Panc1 (cell line): ENCODE data around the gene PPTC7. TPM values are rescaled to one million over a fixed set of nuclear protein-coding genes. Genes with fewer than 3 reads are reported as not detected.

Source experiments
- ATAC-seq: fragments of 200-7000 bp; cut with Tn5 transposase; 2 replicates; pipeline ENCODE4 v1.9.1; 2020; ENCODE audit warnings: mild to moderate bottlenecking, moderate library complexity
- BruUV-seq: library from RNA; stranded (reverse); fragments of 400-500 nt; replicated peaks from 2 replicates; lab custom pipeline; 2021; lab: Mats Ljungman, UMichigan
- CTCF ChIA-PET: fragments of 300-600 bp; sonication (Branson Sonifier 250); formaldehyde crosslinking; loops from one replicate; lab custom pipeline; 2022; ENCODE audit warnings: antibody characterized with exemption; lab: Charles Lee
- POLR2A ChIA-PET: fragments of 300-600 bp; sonication (Branson Sonifier 250); formaldehyde crosslinking; loops from one replicate; lab custom pipeline; 2022; ENCODE audit warnings: antibody characterized with exemption; lab: Charles Lee
- DNase-seq: peaks from one replicate; pipeline ENCODE4 v3.0.0-alpha.2; 2010; ENCODE audit warnings: low read depth, low spot score
- H3K27ac ChIP-seq: 2 replicates; pipeline ENCODE4 v1.5.1; 2011; ENCODE audit warnings: mild to moderate bottlenecking, low read length, inconsistent platforms
- H3K27me3 ChIP-seq: fragments of 200-500 bp; sonication (Bioruptor generic); 2 replicates; pipeline ENCODE4 v1.6.0; 2014; ENCODE audit warnings: low read length, inconsistent platforms; ENCODE audit not compliant: control insufficient read depth, insufficient read depth
- H3K36me3 ChIP-seq: fragments of 200-500 bp; sonication (Bioruptor generic); 2 replicates; pipeline ENCODE4 v1.5.1; 2014; ENCODE audit warnings: inconsistent platforms, mild to moderate bottlenecking, low read length, moderate library complexity; ENCODE audit not compliant: control insufficient read depth, insufficient read depth
- H3K4me1 ChIP-seq: 2 replicates; pipeline ENCODE4 v1.5.1; 2011; ENCODE audit warnings: inconsistent platforms, mild to moderate bottlenecking, low read length, moderate library complexity; ENCODE audit not compliant: control insufficient read depth, insufficient read depth
- H3K4me3 ChIP-seq, 2 experiments: 2 replicates each; pipeline ENCODE4 v1.5.1; 2011 to 2012; ENCODE audit warnings: low read depth in 2 of 2, low read length in 2 of 2, mild to moderate bottlenecking in 2 of 2, inconsistent platforms in 1 of 2, moderate library complexity in 1 of 2
- H3K9me3 ChIP-seq: fragments of 200-500 bp; sonication (Bioruptor generic); 2 replicates; pipeline ENCODE4 v1.5.1; 2014; ENCODE audit warnings: low read depth, mild to moderate bottlenecking, inconsistent platforms, low read length, moderate library complexity; ENCODE audit not compliant: control insufficient read depth, insufficient read depth
- CTCF ChIP-seq: fragments of 450-650 bp; IDR thresholded peaks from 2 replicates; pipeline ENCODE4 v1.5.1; 2017; ENCODE audit warnings: mild to moderate bottlenecking
- POLR2AphosphoS5 ChIP-seq: IDR thresholded peaks from 2 replicates; pipeline ENCODE4 v1.6.1; 2012; ENCODE audit warnings: mild to moderate bottlenecking, low read depth, low read length, moderate library complexity
- REST ChIP-seq, 2 experiments: IDR thresholded peaks; 2 replicates each; pipeline ENCODE4 v1.6.1; 2011 to 2012; ENCODE audit warnings: low read depth in 2 of 2, control low read depth in 1 of 2, low read length in 1 of 2, mild to moderate bottlenecking in 1 of 2, moderate library complexity in 1 of 2; ENCODE audit not compliant: insufficient read depth in 1 of 2
- SIN3A ChIP-seq: IDR thresholded peaks from 2 replicates; pipeline ENCODE4 v1.6.1; 2012; ENCODE audit warnings: low read depth, mild to moderate bottlenecking, low read length, moderate library complexity, borderline replicate concordance; ENCODE audit not compliant: insufficient read depth
- TCF7L2 ChIP-seq: IDR thresholded peaks from 2 replicates; pipeline ENCODE4 v1.6.1; 2011; ENCODE audit warnings: mild to moderate bottlenecking, low read depth, low read length, inconsistent platforms
- in situ Hi-C: cut with HindIII; loops from 2 replicates; pipeline ENCODE4 v1.10.0; 2016; ENCODE audit warnings: low sequenced_read_pairs, low pct_unique_long_range_greater_than_20kb
- intact Hi-C: fragments of 100-400 bp; cut with micrococcal nuclease; formaldehyde crosslinking; loops from one replicate; pipeline ENCODE4 v1.10.0; 2022; ENCODE audit not compliant: unreplicated experiment
- total RNA-seq: library from RNA; stranded (reverse); gene quantifications from one replicate; pipeline ENCODE4 v1.2.1, GENCODE V29; 2021; ENCODE audit not compliant: unreplicated experiment

Gene PPTC7
- total RNA-seq, 1 experiment from 2014 or later = 18.4 TPM

- ChIA-PET POLR2A (interaction anchor here (0.7 kb wide), 1 partner anchor 23 kb away, joined by 3 read pairs; no protein-coding TSS in a partner anchor), CTCF (no interaction called here)
- no TSS peak for BruUV-seq
- Histone ChIP-seq H3K27me3 (no peaks in the 10 kb centered on the region), H3K4me3 (no peak overlapping the region), H3K27ac (peak overlapping the region; percentile 72), H3K9me3 (no peaks in the 10 kb centered on the region), H3K4me1 (peaks cover 19% of the 10 kb centered on the region), H3K36me3 (peaks cover 20% of the 10 kb centered on the region)
- in situ Hi-C loops (no loop called here), intact Hi-C loops (no loop called here)
- DNase-seq = no peak
- TF ChIP-seq TCF7L2 (no peak), POLR2AphosphoS5 (no peak), CTCF (no peak), REST (IDR thresholded peaks at IDR 0.05; ENCODE audit: insufficient read depth in 1 of 2, low read depth in 2 of 2, low read length in 1 of 2) (no peak), SIN3A (no peak)
- ATAC-seq = no peak
Observed at GRCh38 chr12:110498984-110499706, 84.0 kb downstream of the PPTC7 start.

Other genes starting within 250 kb of the PPTC7 start
- gene ANAPC7, start 179.6 kb downstream of the PPTC7 start, total RNA-seq = 85.8 TPM
- gene ARPC3, start 133.0 kb downstream of the PPTC7 start, total RNA-seq = 319 TPM
- gene GPN3, start 115.1 kb downstream of the PPTC7 start, total RNA-seq = 39.0 TPM
- gene FAM216A, start 114.5 kb downstream of the PPTC7 start, total RNA-seq = 22.3 TPM
- gene VPS29, start 81.2 kb downstream of the PPTC7 start, total RNA-seq = 128 TPM
- gene RAD9B, start 81.0 kb downstream of the PPTC7 start, total RNA-seq = 0.98 TPM
- gene TCTN1, start 30.8 kb upstream of the PPTC7 start, total RNA-seq = 28.5 TPM
- gene HVCN1, start 105.8 kb upstream of the PPTC7 start, total RNA-seq = 0.87 TPM
- 219 TPM for gene PPP1CC, start 159.6 kb upstream of the PPTC7 start, total RNA-seq